K562 (cell line): Measurements from ENCODE around the gene RAI1.

Experiments
- CTCF ChIP-seq, 3 experiments: IDR thresholded peaks in 2 of 3; conservative IDR thresholded peaks in 1 of 3; 2 replicates each; pipeline ENCODE4 v1.5.1; 2011 to 2012; ENCODE audit warnings: low read length in 3 of 3, mild to moderate bottlenecking in 3 of 3, control low read depth in 2 of 3, improper control_type of control experiment in 1 of 3, inconsistent platforms in 1 of 3, low read depth in 1 of 3, mixed read lengths in 1 of 3, moderate library complexity in 1 of 3; ENCODE audit not compliant: insufficient read depth in 2 of 3
- HLTF ChIP-seq: fragments of 450-650 bp; IDR thresholded peaks from 2 replicates; pipeline ENCODE4 v1.6.1; 2016
- POLR2AphosphoS5 ChIP-seq: IDR thresholded peaks from 2 replicates; pipeline ENCODE4 v1.6.1; 2011; ENCODE audit warnings: mild to moderate bottlenecking, low read depth, low read length, moderate library complexity; ENCODE audit not compliant: control insufficient read depth, insufficient read depth
- RFX5 ChIP-seq: IDR thresholded peaks from 2 replicates; pipeline ENCODE4 v1.6.1; 2011; ENCODE audit warnings: low read depth, mild to moderate bottlenecking, improper control_type of control experiment, low read length
- ZBTB49 ChIP-seq: sonication (generic); formaldehyde crosslinking; IDR thresholded peaks from 2 replicates; pipeline ENCODE4 v1.8.0; 2022; ENCODE audit warnings: missing genetic modification reagents, mild to moderate bottlenecking, borderline replicate concordance
- ZC3H4 ChIP-seq: sonication (generic); formaldehyde crosslinking; IDR thresholded peaks from 2 replicates; pipeline ENCODE4 v1.9.0; 2021; ENCODE audit warnings: missing genetic modification reagents, borderline replicate concordance
- ZNF274 ChIP-seq: IDR thresholded peaks from 2 replicates; pipeline ENCODE4 v1.6.1; 2011; ENCODE audit warnings: low read depth, mild to moderate bottlenecking, low read length, moderate library complexity, borderline replicate concordance

GRCh38 chr17:17836250-17836817 lies 155.1 kb downstream of the RAI1 start:
- peak; percentile 96 for TF ChIP-seq ZC3H4 (CRISPR knock-in tag)
- TF ChIP-seq POLR2AphosphoS5: peak; percentile 87
- no peak for TF ChIP-seq CTCF (IDR thresholded peaks at IDR 0.05 in 2 of 3, conservative IDR thresholded peaks at IDR 0.05 in 1 of 3; ENCODE audit: insufficient read depth in 2 of 3, low read depth in 1 of 3, low read length in 3 of 3)
- TF ChIP-seq HLTF: no peak
- no peak; the same call in 1 of the 2 replicates for TF ChIP-seq ZNF274
- TF ChIP-seq ZBTB49: no peak
- no peak for TF ChIP-seq RFX5
